GM21786 (cell line): ENCODE results near the gene EIF2AK3.
"Not testable (repeated sequence)": the region's sequence is repeated elsewhere in the genome, so short reads cannot be mapped to it uniquely, and the experiment has no call there.

Experiments
- ATAC-seq: cut with Tn5 transposase; IDR thresholded peaks from one replicate; pipeline ENCODE4 v1.9.1; 2021; ENCODE audit not compliant: unreplicated experiment

Gene EIF2AK3

DNA sequence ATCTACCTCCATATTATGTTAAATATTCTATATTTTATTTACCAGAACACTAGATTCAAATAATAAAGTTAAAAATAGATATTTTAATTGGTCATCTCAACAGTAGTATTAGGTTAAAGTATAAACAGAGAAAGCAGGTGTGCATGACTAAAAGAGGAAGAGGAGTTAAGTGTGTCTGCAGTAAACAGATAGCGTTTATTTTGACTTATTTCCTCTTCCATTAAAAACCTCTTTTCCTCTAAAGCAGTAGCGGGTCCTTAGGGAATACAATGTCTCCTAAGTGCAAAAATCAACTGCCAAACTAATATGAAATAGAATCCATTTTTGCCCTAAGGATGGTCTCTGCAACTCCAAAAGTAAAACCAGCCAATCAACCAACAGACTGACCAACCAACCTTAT lies 27.7 kb downstream of the EIF2AK3 start:
- no peak for ATAC-seq

DNA sequence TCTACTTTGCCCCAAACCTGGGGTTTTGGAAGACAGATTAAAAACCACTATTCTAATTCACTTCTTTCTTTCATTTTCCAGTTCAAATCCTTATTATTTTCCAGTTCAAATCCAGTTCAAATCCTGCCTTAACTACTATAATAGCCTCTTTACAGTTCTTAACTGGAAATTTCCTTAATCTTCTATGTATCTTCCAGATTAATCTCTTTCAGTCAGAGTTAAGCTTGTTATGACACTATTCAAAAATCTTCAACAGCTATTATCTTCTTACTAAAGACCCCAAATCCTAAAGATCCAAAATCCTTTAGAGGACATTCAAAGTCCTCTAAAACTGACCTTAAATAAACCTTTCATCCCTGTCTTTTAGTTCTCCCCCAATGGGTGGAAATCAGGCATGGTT lies 30.1 kb downstream of the EIF2AK3 start:
- ATAC-seq = no peak

DNA sequence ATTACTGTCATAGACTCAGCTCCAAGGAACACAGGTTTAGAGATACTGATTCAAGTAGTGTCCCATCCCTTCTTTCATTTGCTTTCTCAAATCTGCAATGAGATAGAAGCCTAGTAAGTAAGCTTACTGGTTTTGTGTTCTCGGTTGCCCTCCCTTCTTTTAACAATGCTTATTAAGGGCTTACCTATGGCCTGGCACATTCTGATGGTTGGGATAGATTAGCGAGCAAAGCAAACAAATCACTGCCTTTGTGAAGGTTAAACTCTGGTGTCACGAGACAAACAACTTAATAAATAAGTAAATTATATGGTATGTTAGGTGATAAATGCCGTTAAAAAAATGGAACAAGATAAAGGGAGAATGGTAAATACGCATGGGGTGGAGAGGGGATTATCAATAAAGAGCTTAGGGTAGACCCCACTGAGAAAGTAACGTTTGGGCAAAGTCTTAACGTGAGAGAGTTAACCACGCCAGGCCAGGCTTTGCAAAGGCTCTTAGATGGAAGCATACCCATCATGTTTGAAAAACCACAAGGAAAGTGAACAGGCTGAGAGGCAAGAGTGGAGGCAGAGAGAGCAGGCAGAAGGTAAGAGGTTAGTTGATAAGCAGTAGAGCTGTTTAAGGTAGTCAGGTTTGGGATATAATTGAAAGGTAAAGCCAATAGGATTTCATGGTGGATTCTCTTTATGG lies 31.0 kb downstream of the EIF2AK3 start:
- no peak for ATAC-seq

DNA sequence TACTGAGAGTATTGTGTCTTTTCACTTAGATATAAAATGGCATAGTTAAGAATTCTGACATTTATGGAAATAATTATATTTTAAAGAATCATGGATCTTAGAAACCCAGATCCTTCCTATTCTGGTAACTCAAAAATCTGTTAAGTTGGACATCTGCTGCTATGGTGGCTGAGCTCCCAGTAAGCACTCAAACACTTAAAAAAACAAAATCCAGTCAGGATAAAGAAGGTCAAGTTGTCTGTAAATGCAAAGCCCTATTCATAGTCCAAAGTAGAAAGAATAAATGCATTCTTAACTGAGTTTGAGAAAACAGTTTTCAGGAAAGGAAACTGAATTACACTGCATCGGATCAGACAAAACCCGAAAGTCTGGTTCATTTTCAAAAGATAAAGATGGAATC lies 35.6 kb downstream of the EIF2AK3 start:
- no peak for ATAC-seq

DNA sequence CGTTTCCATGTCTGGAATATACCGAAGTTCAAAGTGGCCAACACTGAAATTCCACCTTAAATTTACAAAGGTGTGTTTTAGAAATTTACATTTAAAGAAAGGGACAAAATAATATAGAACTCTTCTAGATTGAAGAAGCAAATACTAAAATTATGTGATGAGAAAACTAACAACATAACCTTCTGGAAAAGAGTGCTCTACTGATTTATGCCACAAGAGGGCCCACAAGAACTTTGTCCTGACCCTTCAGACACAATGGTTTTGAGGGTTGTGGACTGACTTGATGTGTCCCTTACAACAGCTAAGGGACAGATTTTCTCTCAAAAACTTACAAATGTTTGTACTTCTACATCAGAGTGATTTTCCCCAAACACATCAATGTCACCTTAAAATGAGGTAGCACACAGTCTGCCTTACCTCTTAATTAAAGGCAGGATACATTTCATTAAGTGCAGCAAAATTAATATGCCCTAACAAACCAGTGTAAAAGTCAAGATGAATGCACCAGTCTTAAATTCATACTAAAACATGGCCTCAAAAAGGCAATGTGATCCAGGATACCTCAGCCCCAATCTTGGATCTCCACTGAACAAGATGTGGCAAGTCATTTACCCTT lies 36.2 kb downstream of the EIF2AK3 start:
- ATAC-seq = peak; percentile 86

DNA sequence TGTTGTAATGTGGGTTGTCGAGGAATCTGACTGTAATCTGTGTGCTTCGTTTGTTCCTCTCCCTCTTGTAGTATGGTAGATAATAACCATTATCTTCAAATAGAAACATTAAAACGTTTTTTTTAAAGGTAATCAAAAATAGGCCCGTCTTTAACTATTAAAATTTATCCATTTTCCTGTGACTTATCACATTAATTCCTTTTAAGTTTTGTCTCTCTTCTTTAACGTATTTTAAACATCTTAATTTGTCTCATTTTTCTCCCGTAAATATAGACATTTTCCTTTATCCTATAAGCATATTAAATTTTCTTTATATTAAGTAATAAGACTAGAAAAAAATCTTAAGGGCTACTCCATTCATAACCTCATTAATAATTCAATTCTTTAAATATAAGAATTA lies 41.3 kb downstream of the EIF2AK3 start:
- no peak for ATAC-seq

DNA sequence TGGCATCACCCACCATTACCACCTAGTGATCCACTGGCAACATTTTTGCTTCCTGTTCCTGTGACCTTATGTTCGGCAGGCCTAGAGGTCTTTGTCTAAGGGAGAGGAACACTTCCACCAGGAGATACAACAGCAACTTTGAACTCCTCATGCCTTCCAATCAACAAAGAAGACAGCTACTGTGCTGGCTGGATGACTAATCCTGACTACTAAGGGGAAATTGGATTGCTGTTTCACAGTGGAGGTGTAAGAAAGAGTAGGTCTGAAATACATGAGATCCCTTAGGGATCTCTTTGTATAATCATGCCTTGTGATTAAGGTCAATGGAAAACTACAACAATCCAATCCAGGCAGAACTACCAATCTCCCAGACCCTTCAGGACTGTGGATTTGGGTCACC lies 45.2 kb downstream of the EIF2AK3 start:
- no peak for ATAC-seq

DNA sequence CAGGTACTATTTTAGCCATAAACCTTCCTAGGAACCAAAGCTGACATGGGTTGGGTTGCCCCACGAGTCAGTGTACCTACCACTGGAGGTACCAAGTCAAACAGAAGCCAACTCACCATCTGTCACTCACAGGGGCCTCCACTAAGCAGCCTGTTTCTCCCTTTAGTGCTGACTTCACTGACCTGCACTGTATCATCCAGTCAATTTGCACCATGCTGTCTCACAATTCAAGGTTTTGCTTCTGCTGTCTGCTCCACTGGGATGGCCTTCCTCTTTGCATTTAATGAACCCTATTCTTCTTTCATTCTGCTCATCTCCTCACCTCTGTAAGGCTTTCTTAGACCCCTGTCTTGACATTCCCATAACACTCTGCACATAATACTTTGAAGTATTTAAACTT lies 47.2 kb downstream of the EIF2AK3 start:
- ATAC-seq = no peak

DNA sequence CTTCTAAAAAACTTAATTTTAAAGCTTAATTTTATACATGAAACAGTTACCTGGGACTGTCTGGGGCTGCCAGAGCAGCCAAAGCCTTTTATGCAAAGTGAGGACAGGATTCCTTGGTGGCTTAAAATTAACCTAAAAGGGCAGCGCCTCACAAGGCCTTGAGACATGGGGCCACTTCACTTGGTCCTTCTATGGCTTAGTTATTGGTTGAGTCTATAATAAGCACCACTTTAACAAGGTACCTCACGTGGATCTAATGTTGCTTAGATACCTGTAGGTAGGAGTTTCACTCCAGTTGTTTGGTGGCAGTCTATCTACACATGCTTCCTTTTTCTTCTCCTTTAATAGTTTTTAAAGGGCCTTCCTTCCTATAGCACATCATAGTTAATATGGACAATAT lies 51.6 kb downstream of the EIF2AK3 start:
- no peak for ATAC-seq

DNA sequence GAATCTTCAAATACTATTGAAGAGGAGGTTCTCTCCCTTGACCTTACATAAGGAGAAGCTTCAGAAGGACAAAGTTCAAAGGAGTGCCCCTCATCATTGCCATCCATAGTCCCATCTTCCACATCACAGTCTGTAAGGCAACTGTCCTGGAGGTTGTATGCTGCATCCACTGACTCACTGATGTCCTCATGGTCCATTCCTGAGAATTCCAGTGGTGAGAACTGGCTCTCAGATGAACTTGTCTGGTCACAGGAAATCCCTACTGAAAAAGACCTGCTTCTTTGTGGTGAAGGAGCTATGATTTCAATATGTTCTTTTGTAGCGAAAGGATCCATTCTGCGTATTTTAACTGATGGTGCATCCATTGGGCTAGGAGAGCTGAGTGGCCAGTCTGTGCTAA lies 52.2 kb downstream of the EIF2AK3 start:
- no peak for ATAC-seq

DNA sequence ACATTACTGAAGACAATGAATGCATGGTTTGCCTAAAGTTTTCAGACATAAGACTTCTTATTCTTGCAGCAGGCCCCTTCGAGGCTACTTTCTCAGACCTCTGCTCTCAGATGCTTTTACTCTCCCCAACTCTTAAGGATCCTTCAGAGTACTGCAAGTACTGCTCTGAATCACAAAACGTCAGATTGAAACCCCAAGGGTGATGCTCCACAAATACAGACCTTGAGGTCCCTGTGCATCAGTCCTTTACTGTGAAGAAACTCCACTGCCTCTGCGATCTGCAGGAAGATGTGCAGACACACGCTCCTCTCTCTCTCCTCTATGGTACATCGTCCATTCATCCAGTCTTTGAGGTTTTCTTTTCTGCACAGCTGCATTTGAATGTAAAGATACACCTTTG lies 52.8 kb downstream of the EIF2AK3 start:
- peak; percentile 79 for ATAC-seq

DNA sequence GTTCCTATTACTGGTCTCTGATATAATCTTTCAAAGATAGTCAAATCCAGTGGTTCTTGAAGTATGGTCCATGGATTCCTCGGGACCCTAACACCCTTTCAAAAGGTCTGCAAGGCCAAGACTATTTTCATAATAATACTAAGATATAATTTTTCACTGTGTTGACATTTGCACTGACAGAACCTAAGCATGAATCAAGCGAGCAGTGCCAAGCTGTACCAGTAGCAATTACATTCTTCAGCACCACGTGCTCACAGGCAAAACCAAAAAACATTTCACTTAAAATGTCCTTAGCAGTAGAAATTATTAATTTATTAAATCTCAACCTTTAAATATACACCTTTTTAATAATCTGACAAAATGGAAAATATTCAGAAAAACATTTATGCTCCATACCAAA lies 59.1 kb downstream of the EIF2AK3 start:
- no peak for ATAC-seq

DNA sequence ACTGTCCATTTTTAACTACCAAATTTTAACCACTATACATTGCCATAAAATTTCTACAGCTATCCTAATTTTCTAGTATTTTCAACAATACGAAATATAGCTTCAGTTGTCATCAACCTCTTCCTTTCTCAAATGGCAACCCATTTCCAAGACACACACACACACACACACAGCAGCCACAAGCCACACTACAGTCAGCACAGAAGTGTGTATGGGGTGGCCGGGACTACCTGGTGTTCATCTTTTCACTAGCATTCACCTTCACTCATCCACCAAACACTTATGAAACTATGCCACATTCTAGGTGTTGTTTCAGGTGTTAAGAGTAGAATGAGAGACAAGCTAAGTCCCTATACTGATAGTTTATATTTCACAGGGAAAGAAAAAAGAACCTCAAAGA lies 62.9 kb downstream of the EIF2AK3 start:
- ATAC-seq = no peak

DNA sequence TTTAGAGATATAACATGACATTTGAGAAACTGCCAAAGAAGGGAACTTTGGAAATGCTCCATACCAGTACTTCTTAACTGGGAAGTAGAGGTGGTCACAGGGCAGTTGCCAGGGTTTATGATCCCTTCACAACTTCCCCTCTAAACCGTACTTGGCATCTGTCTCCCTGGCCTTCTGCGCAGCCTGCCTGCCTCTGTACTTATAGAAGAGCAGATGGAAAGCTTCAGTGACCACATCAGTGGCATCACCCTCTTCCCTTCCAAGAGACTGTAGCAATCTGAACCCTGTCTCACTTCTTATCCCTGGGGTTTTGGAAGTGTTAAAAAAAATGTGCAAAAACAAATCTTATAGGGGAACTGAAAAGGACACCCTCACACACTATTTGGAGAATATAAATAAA lies 64.1 kb downstream of the EIF2AK3 start:
- no peak for ATAC-seq

DNA sequence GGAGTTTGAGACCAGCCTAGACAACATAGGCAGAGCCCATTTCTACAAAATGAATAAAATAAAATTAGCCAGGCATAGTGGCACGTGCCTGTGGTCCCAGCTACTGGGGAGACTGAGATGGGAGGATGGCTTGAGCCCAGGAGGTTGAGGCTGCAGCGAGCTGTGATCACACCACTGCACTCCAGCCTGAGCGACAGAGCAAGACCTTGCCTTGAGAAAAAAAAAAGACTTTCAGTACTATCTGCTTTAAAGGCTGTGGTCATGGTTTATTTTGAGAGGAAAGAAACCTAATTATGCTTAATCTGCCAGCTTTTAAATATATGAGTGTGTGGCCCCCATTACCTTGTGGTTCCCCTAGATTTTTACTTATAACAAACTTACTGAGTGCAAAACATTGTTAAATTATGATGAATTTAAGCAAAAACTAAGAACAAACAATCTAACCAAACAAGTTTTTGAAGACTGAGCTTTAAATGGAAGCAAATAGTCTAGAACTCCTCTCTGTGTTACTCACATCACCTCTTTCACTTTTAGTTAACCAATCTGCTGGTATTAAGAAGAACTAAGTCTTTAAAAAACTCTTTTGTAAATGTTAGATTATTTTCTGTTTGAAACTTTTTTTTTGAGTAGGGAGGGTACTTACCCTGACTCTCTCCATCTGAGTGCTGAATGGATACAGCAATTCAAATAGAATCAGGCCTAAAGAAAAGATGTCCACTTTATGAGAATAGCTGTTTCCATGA lies 65.4 kb downstream of the EIF2AK3 start:
- peak; percentile 78 for ATAC-seq

DNA sequence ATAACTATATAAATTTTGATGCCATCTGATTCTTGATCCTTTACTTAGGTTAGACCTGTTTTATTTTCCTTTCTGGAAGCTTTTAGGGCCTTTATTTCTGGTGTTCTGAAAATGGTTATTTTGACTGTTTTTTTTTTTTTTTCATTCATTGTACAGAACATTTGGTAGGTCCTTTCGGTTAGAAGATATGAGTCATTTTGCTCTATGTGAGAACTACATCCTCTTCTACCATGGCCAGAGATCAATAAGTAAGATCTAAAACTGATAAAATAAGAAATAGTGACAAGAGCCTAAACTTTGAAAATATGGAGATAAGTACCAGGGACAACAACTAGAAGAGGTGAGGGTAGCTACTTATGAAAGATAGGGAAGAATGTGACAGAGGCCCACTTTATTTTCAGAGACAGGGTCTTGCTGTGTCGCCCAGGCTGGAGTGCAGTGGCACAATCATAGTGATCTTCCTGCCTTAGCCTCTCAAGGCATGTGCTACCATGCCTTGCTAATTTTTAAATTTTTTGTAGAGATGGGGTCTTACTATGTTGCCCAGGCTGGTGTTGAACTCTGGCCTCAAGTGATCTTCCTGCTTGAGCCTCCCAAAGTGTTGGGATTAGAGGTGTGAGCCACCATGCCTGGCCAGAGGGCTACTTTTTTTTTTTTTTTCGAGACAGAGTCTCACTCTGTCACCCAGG lies 66.5 kb downstream of the EIF2AK3 start:
- ATAC-seq = no peak

DNA sequence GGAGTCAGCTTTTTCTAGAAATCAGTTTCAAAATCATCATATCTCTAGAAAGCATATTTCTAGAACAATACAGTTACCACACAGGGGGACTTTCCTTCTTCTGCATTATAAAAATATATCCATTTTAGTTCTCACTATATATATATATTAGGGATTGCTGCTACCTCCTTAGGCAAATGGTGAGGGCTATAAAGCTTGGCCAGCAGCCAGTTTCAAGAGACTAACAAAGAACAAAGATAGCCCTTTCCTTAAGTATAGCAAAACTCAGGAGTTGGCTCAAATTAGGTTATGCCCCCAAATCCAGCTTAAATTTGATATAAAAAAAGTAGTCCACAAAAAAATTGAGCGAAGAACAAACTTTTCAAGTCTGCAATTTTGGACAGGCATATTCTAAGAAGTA lies 70.0 kb downstream of the EIF2AK3 start:
- no peak for ATAC-seq

DNA sequence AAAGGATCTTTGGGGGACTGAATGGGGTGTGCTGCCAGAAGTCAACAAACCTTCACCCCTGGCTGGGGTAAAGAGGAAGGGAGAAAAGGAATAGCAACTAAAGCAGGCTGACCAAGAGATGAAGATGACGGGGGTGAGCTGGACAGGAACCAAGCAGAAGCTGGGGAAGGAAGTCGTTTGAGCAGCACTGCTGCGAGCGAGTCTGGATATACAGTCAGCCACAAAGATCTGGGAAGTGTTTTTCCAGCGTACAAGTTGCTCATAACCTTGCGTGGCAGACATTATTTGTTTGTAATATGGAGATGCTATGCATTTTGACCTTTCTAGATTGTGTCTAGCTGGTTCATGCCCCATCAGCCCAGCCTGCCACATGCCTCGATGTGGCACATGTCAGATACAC lies 71.2 kb downstream of the EIF2AK3 start:
- no peak for ATAC-seq

DNA sequence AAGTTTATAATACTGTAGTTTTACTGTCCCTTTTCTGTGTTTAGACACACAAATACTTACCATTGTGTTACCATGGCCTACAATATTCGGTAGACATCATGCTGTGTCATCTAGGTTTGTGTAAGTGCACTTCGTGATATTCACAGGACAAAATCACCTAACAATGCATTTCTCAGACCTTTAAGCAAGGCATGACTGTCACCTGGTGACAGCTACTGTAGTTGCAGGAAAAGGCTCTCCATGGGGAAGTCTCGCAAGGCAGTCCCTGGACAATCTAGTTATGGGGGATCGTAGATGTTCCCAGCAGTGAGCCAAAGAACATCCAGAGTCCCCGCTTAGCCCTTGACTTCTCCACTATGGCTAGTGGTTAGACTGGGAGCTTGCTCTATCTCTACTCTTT lies 73.1 kb downstream of the EIF2AK3 start:
- ATAC-seq = no peak

DNA sequence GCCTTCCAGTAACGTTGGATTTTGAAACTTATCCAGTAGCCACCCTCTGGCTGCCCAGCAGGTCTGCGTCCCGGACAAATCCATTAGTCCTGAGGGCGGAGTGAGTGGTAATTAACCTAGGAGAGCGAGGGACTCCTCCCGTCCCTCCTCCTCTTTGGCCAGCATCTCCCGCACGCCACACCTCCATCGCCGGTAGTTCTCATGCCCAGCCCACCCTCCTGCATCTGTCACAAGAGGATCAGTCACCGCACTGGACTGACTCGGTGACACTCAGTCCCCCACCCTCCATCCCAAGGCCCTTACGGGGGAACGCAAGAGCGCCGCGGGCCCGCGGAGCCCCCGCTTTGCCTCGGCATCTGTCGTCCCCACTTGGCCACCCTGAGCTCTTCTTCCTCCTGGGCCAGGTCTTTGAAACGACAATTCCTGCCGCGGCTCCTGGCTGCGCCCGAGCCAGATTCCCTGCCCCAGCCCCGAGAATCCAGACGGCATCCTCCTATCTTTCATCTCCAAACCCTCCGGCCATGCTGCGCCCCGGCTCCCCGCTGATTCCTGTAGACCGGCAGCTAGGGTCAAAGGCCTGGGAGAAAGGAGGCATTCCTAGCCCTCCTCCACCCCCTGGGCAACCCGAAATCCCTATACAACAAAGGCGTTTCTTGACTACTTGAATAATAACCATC lies 77.5 kb downstream of the EIF2AK3 start:
- ATAC-seq = no peak

DNA sequence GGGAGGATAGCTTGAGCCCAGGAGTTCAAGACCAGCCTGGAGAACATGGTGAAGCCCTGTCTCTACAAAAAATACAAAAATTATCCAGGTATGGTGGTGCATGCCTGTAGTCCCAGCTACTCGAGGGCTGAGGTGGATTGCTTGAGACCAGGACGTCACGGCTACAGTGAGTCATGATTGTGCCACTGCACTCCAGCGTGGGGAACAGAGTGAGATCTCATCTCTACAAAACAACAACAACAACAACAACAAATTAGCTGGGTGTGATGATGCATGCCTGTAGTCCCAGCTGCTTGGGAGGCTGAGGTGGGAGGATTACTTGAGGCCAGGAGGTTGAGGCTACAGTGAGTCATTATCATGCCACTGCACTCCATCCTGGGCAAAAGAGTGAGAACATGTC lies 81.0 kb downstream of the EIF2AK3 start:
- ATAC-seq = not testable (repeated sequence)
